NB4 (cell line): Measurements from ENCODE around the gene ZNF641.

Experiments
- MYC ChIP-seq: IDR thresholded peaks from 2 replicates; pipeline ENCODE4 v1.6.1; 2011; ENCODE audit warnings: low read depth, low read length
- POLR2A ChIP-seq: IDR thresholded peaks from 2 replicates; pipeline ENCODE4 v1.6.1; 2011; ENCODE audit warnings: mild to moderate bottlenecking; ENCODE audit not compliant: insufficient read length; ENCODE audit errors: extremely low read depth
- TF ChIP-seq, protein P1 (sequence below): IDR thresholded peaks from one replicate; pipeline ENCODE4 v1.5.1; 2012; ENCODE audit warnings: low read depth, low read length

DNA sequence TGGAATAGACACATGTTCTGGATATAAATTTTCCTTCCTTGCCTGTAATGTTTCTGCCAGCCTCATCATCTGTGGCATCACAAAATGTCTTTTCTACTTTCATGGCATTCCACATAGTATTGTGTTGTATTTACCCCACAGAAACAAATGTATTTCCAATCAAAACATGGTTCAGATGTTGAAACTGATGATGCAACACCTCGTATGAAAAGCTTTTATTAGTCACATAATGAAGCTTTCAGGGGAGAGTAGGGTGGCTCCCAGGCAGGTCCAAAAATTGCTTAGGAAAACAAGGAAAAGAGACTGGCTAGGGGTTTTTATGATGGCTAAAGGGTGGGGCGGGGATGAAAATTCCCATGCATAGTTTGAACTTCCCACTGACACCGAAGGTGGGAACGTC lies 29.1 kb upstream of the ZNF641 start:
- TF ChIP-seq, protein P1, sequence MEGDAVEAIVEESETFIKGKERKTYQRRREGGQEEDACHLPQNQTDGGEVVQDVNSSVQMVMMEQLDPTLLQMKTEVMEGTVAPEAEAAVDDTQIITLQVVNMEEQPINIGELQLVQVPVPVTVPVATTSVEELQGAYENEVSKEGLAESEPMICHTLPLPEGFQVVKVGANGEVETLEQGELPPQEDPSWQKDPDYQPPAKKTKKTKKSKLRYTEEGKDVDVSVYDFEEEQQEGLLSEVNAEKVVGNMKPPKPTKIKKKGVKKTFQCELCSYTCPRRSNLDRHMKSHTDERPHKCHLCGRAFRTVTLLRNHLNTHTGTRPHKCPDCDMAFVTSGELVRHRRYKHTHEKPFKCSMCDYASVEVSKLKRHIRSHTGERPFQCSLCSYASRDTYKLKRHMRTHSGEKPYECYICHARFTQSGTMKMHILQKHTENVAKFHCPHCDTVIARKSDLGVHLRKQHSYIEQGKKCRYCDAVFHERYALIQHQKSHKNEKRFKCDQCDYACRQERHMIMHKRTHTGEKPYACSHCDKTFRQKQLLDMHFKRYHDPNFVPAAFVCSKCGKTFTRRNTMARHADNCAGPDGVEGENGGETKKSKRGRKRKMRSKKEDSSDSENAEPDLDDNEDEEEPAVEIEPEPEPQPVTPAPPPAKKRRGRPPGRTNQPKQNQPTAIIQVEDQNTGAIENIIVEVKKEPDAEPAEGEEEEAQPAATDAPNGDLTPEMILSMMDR: no peak
- TF ChIP-seq POLR2A (no peak), MYC (no peak)
